ENCODE data around the gene GAS7.
A peak's percentile ranks its signal among the peaks of the same experiment; 100 is the strongest.

Gene GAS7

DNA sequence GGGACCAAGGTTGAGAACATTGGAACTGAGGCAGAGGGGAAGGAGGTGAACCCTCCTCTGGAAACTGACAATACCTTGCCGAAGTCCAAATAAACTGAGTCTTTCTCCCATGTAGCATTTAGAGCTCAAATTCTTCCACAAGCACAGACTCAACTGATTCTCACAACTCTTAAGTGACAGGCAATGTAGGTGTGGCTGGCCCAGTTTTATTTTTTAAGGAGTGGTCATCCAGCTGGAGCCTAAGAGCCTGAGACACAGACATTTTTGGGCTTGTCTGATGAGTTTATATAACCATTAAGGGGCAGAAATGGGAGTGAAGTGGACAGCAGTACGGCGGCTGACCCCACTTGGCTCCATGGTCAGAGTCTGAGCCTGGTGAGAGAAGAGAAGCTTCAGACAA is 304.2 kb downstream of the GAS7 start:
- H3K18ac ChIP-seq (ENCODE audit: low read length): no peak overlapping the region
- no peak overlapping the region for H2AK5ac ChIP-seq (ENCODE audit: low read length)
- H3K27ac ChIP-seq (ENCODE audit: low read depth, low read length): no peak overlapping the region
- no peak for DNase-seq
- H3K23ac ChIP-seq (ENCODE audit: low read length): no peak overlapping the region
- H2BK120ac ChIP-seq (ENCODE audit: low read depth, low read length): no peak overlapping the region
- H3K36me3 ChIP-seq (ENCODE audit: control insufficient read depth, insufficient read depth, low read length): no peaks in the 10 kb centered on the region
- no peak overlapping the region for H3K56ac ChIP-seq (ENCODE audit: low read length)
- WGBS (ENCODE audit: extremely low coverage, insufficient coverage, low lambda C conversion rate): no CpG with 5 or more reads among the region's 3 CpGs
- no peak overlapping the region for H2BK5ac ChIP-seq (ENCODE audit: low read length)
- H3K4me3 ChIP-seq (ENCODE audit: low read length): no peak overlapping the region
- no peaks in the 10 kb centered on the region for H3K79me2 ChIP-seq (ENCODE audit: control insufficient read depth, insufficient read depth, low read length)
- peaks cover 1% of the 10 kb centered on the region for H3K4me1 ChIP-seq (ENCODE audit: control insufficient read depth, low read depth, low read length)
- no peak overlapping the region for H2BK15ac ChIP-seq (replicated peaks; ENCODE audit: low read depth)
- H3K27me3 ChIP-seq (ENCODE audit: insufficient read depth, low read length, poor library complexity): no peaks in the 10 kb centered on the region
- no peak overlapping the region for H3K4me2 ChIP-seq (ENCODE audit: low read length)
- no peak overlapping the region for H4K5ac ChIP-seq (ENCODE audit: low read length)
- H3K9ac ChIP-seq (ENCODE audit: low read length): no peak overlapping the region
- H4K8ac ChIP-seq (ENCODE audit: low read depth, low read length): no peak overlapping the region
- H3K4ac ChIP-seq (ENCODE audit: low read depth, low read length): no peak overlapping the region
- no peaks in the 10 kb centered on the region for H3K79me1 ChIP-seq (ENCODE audit: low read length)

DNA sequence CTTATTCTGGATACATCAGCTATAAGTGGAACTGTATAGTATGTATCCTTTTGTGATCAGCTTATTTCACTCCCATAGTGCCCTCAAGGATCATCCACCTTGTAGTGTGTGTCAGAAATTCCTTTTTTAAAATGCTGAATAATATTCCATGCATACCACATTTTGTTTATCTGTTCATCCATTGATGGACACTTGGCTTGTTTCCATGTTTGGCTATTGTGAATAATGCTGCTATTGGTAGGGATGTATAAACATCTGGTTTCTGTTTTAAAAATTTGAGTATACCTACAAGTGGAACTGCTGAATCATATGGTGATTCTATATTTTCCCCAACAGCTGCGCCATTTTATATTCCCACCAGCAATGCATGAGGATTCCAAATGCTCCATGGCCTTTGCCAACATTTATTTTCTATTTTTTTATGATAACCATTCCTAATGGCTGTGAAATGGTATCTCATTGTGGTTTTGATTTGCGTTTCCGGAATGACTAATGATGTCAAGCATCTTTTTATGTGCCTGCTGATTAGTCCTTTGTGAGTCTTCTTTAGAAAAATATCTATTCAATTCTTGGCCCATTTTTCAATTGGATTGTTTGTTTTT is 304.9 kb downstream of the GAS7 start:
- H4K8ac ChIP-seq (ENCODE audit: low read depth, low read length): no peak overlapping the region
- H3K27me3 ChIP-seq (ENCODE audit: insufficient read depth, low read length, poor library complexity): no peaks in the 10 kb centered on the region
- DNase-seq: no peak
- no peak overlapping the region for H3K4ac ChIP-seq (ENCODE audit: low read depth, low read length)
- no peak overlapping the region for H2BK15ac ChIP-seq (replicated peaks; ENCODE audit: low read depth)
- no peaks in the 10 kb centered on the region for H3K79me1 ChIP-seq (ENCODE audit: low read length)
- no peak overlapping the region for H3K23ac ChIP-seq (ENCODE audit: low read length)
- no peak overlapping the region for H3K56ac ChIP-seq (ENCODE audit: low read length)
- no peak overlapping the region for H4K5ac ChIP-seq (ENCODE audit: low read length)
- H3K4me3 ChIP-seq (ENCODE audit: low read length): no peak overlapping the region
- no peak overlapping the region for H3K27ac ChIP-seq (ENCODE audit: low read depth, low read length)
- peaks cover 1% of the 10 kb centered on the region for H3K4me1 ChIP-seq (ENCODE audit: control insufficient read depth, low read depth, low read length)
- H3K4me2 ChIP-seq (ENCODE audit: low read length): no peak overlapping the region
- H2BK120ac ChIP-seq (ENCODE audit: low read depth, low read length): no peak overlapping the region
- H3K18ac ChIP-seq (ENCODE audit: low read length): no peak overlapping the region
- no peaks in the 10 kb centered on the region for H3K79me2 ChIP-seq (ENCODE audit: control insufficient read depth, insufficient read depth, low read length)
- no peak overlapping the region for H2AK5ac ChIP-seq (ENCODE audit: low read length)
- no peaks in the 10 kb centered on the region for H3K36me3 ChIP-seq (ENCODE audit: control insufficient read depth, insufficient read depth, low read length)
- no CpG with 5 or more reads among the region's 3 CpGs for WGBS (ENCODE audit: extremely low coverage, insufficient coverage, low lambda C conversion rate)
- no peak overlapping the region for H2BK5ac ChIP-seq (ENCODE audit: low read length)
- H3K9ac ChIP-seq (ENCODE audit: low read length): no peak overlapping the region

DNA sequence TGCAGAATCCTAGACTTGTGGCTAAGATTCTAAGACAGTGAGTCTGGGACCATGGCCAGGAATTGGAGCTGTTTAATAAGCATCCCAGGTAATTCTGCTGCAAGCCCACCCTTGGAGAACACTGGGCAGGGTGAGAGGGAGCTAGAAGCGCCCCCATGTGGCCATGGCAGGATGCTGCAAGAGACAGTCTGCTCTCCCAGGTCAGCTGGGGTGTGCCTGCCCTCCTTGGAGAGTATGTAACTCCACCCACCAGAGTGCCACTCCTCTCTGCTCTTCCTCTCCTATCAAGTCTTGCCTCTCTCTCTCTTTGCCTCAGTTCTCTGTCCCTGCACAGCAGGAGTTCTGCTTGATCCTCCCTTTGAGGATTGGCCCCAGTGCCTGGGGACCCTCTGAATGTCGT is 308.3 kb downstream of the GAS7 start:
- Histone ChIP-seq H3K27ac (ENCODE audit: low read depth, low read length) (no peak overlapping the region), H3K4me3 (ENCODE audit: low read length) (no peak overlapping the region), H3K4ac (ENCODE audit: low read depth, low read length) (no peak overlapping the region), H3K23ac (ENCODE audit: low read length) (no peak overlapping the region), H4K8ac (ENCODE audit: low read depth, low read length) (no peak overlapping the region), H3K9ac (ENCODE audit: low read length) (no peak overlapping the region), H3K79me1 (ENCODE audit: low read length) (no peaks in the 10 kb centered on the region), H2BK120ac (ENCODE audit: low read depth, low read length) (no peak overlapping the region), H3K36me3 (ENCODE audit: control insufficient read depth, insufficient read depth, low read length) (no peaks in the 10 kb centered on the region), H3K18ac (ENCODE audit: low read length) (no peak overlapping the region), H3K56ac (ENCODE audit: low read length) (no peak overlapping the region), H3K27me3 (ENCODE audit: insufficient read depth, low read length, poor library complexity) (no peaks in the 10 kb centered on the region), H2BK15ac (replicated peaks; ENCODE audit: low read depth) (no peak overlapping the region), H3K4me1 (ENCODE audit: control insufficient read depth, low read depth, low read length) (peaks cover 1% of the 10 kb centered on the region), H2BK5ac (ENCODE audit: low read length) (no peak overlapping the region), H2AK5ac (ENCODE audit: low read length) (no peak overlapping the region), H3K79me2 (ENCODE audit: control insufficient read depth, insufficient read depth, low read length) (no peaks in the 10 kb centered on the region), H4K5ac (ENCODE audit: low read length) (no peak overlapping the region), H3K4me2 (ENCODE audit: low read length) (no peak overlapping the region)
- peak; percentile 86 for DNase-seq
- WGBS (ENCODE audit: extremely low coverage, insufficient coverage, low lambda C conversion rate): no CpG with 5 or more reads among the region's 2 CpGs

DNA sequence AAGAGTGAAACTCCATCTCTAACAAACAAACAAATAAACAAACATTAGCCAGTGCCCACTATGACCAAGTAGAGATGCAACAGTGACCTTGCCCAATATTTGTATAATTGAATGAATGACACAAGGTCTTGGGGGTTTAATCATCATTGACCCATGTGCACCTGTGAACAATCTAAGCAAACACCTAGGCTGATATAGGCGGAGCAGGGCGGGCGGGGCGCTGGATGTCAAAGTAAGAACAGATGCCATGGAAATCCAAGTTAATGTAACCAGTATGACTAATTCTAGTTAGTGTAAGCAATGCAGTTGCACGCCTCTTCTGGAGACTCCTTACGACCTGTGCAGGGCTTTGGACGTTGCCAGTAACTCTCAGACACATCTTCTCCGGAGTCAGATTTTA is 310.9 kb downstream of the GAS7 start:
- WGBS (ENCODE audit: extremely low coverage, insufficient coverage, low lambda C conversion rate): no CpG with 5 or more reads among the region's 8 CpGs
- no peak overlapping the region for H3K27ac ChIP-seq (ENCODE audit: low read depth, low read length)

DNA sequence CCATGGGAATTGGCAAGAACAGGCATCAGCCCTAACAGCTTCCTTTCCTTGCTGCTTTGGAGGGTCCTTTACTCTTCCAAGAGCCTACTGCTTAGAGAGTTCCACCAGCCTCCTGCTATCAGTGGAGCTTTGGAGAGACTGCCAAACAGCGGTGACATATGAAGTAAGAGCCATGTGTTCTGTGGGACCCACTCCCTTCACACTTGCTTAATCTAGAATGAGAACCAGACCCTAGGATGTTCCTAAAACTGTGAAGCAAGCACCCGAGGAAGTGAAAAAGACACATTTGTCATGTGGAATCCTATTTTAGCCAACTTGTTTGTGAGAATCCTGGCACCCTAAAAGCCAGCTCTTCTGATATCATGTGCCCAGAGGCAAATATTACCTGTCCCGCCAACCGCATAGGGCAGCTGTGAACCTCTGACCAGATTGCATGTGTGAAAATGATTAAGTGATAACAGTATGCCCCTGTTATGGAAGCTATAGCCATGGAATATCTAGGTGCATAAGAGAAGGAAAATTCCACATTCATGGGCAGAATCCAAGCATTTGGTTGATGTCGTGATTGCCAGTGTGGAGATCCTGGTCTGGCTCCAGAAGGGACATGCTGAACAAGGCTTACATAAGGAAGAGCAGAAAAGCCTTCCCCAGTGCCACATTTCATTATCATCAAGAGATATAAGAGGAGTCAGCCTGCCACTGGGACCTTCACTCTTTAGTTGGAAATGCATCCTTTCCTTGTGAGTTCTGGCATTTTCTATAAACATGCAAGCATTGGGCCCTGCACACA is 312.1 kb downstream of the GAS7 start:
- Histone ChIP-seq H2BK120ac (ENCODE audit: low read depth, low read length) (no peak overlapping the region), H2BK5ac (ENCODE audit: low read length) (no peak overlapping the region), H3K4me3 (ENCODE audit: low read length) (no peak overlapping the region), H3K4me2 (ENCODE audit: low read length) (no peak overlapping the region), H2BK15ac (replicated peaks; ENCODE audit: low read depth) (no peak overlapping the region), H3K27ac (ENCODE audit: low read depth, low read length) (no peak overlapping the region), H2AK5ac (ENCODE audit: low read length) (no peak overlapping the region), H3K79me2 (ENCODE audit: control insufficient read depth, insufficient read depth, low read length) (no peaks in the 10 kb centered on the region), H3K79me1 (ENCODE audit: low read length) (no peaks in the 10 kb centered on the region), H4K5ac (ENCODE audit: low read length) (no peak overlapping the region), H3K4me1 (ENCODE audit: control insufficient read depth, low read depth, low read length) (peaks cover 1% of the 10 kb centered on the region), H3K23ac (ENCODE audit: low read length) (no peak overlapping the region), H4K8ac (ENCODE audit: low read depth, low read length) (no peak overlapping the region), H3K27me3 (ENCODE audit: insufficient read depth, low read length, poor library complexity) (no peaks in the 10 kb centered on the region), H3K9ac (ENCODE audit: low read length) (no peak overlapping the region), H3K18ac (ENCODE audit: low read length) (no peak overlapping the region), H3K4ac (ENCODE audit: low read depth, low read length) (no peak overlapping the region), H3K56ac (ENCODE audit: low read length) (no peak overlapping the region), H3K36me3 (ENCODE audit: control insufficient read depth, insufficient read depth, low read length) (no peaks in the 10 kb centered on the region)
- DNase-seq: no peak
- no CpG with 5 or more reads among the region's 5 CpGs for WGBS (ENCODE audit: extremely low coverage, insufficient coverage, low lambda C conversion rate)

More for the DNA sequence above, 310.9 kb downstream of the GAS7 start:
- Histone ChIP-seq H2BK5ac (ENCODE audit: low read length) (no peak overlapping the region), H4K8ac (ENCODE audit: low read depth, low read length) (no peak overlapping the region), H3K4me2 (ENCODE audit: low read length) (no peak overlapping the region), H2BK120ac (ENCODE audit: low read depth, low read length) (no peak overlapping the region), H4K5ac (ENCODE audit: low read length) (no peak overlapping the region), H3K56ac (ENCODE audit: low read length) (no peak overlapping the region), H3K23ac (ENCODE audit: low read length) (no peak overlapping the region), H3K4me3 (ENCODE audit: low read length) (no peak overlapping the region), H3K27me3 (ENCODE audit: insufficient read depth, low read length, poor library complexity) (no peaks in the 10 kb centered on the region), H3K79me1 (ENCODE audit: low read length) (no peaks in the 10 kb centered on the region), H3K79me2 (ENCODE audit: control insufficient read depth, insufficient read depth, low read length) (no peaks in the 10 kb centered on the region), H3K4me1 (ENCODE audit: control insufficient read depth, low read depth, low read length) (peaks cover 1% of the 10 kb centered on the region), H2BK15ac (replicated peaks; ENCODE audit: low read depth) (no peak overlapping the region), H3K4ac (ENCODE audit: low read depth, low read length) (no peak overlapping the region), H2AK5ac (ENCODE audit: low read length) (no peak overlapping the region), H3K36me3 (ENCODE audit: control insufficient read depth, insufficient read depth, low read length) (no peaks in the 10 kb centered on the region), H3K9ac (ENCODE audit: low read length) (no peak overlapping the region), H3K18ac (ENCODE audit: low read length) (no peak overlapping the region)
- no peak for DNase-seq

DNA sequence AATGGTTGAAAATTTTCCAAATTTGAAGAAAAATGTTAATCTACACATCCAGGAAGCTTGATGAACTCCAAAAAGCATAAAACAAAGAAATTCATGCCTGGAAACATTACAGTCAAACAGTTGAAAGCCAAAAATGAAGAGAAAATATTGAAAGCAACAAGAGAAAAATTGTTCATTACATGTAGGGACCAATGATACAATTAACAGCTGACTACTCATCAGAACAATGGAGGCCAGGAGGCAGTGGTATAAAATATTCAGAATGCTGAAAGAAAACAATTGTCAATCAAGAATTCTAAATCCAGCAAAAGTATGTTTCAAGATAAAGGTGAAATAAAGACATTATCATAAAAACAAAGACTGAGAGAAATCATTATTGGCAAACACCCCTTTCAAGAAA is 315.0 kb downstream of the GAS7 start:
- Histone ChIP-seq H3K4me2 (ENCODE audit: low read length) (no peak overlapping the region), H3K18ac (ENCODE audit: low read length) (no peak overlapping the region), H2BK120ac (ENCODE audit: low read depth, low read length) (no peak overlapping the region), H3K4me1 (ENCODE audit: control insufficient read depth, low read depth, low read length) (no peaks in the 10 kb centered on the region), H3K27ac (ENCODE audit: low read depth, low read length) (no peak overlapping the region), H3K79me2 (ENCODE audit: control insufficient read depth, insufficient read depth, low read length) (no peaks in the 10 kb centered on the region), H2AK5ac (ENCODE audit: low read length) (no peak overlapping the region), H4K8ac (ENCODE audit: low read depth, low read length) (no peak overlapping the region), H3K4me3 (ENCODE audit: low read length) (no peak overlapping the region), H3K23ac (ENCODE audit: low read length) (no peak overlapping the region), H3K27me3 (ENCODE audit: insufficient read depth, low read length, poor library complexity) (no peaks in the 10 kb centered on the region), H3K79me1 (ENCODE audit: low read length) (no peaks in the 10 kb centered on the region), H3K56ac (ENCODE audit: low read length) (no peak overlapping the region), H4K5ac (ENCODE audit: low read length) (no peak overlapping the region), H3K36me3 (ENCODE audit: control insufficient read depth, insufficient read depth, low read length) (no peaks in the 10 kb centered on the region), H2BK15ac (replicated peaks; ENCODE audit: low read depth) (no peak overlapping the region), H3K4ac (ENCODE audit: low read depth, low read length) (no peak overlapping the region), H3K9ac (ENCODE audit: low read length) (no peak overlapping the region), H2BK5ac (ENCODE audit: low read length) (no peak overlapping the region)
- no peak for DNase-seq

Data from mesendoderm (in vitro differentiated cells).